GM12878 (cell line): ENCODE results near the gene LRRC10B.

Experiments used
- JUNB ChIP-seq: IDR thresholded peaks from 2 replicates; pipeline ENCODE4 v1.6.1; 2016; ENCODE audit warnings: antibody characterized with exemption, mild to moderate bottlenecking
- POLR2A ChIP-seq: IDR thresholded peaks from 2 replicates; pipeline ENCODE4 v1.6.1; 2011; ENCODE audit warnings: low read depth, mild to moderate bottlenecking, low read length

- TF ChIP-seq POLR2A, result no peak
- TF ChIP-seq JUNB, result no peak
Observed at GRCh38 chr11:61544466-61544865, 35.9 kb downstream of the LRRC10B start.
